GM19099 (cell line): ENCODE results near the gene CYB5RL.
A peak's percentile ranks its signal among the peaks of the same experiment; 100 is the strongest.

Experiments used
- POLR2A ChIP-seq: IDR thresholded peaks from 3 replicates; pipeline ENCODE4 v1.6.1; 2011; ENCODE audit warnings: low read depth; ENCODE audit not compliant: insufficient read length; ENCODE audit errors: extremely low read depth

CYB5RL gene, protein sequence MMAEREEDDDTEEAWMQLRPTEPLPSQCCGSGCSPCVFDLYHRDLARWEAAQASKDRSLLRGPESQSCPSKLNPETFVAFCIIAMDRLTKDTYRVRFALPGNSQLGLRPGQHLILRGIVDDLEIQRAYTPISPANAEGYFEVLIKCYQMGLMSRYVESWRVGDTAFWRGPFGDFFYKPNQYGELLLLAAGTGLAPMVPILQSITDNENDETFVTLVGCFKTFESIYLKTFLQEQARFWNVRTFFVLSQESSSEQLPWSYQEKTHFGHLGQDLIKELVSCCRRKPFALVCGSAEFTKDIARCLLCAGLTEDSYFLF

GRCh38 chr1:54199765-54200518 lies at the start of gene CYB5RL, which contains the start of gene MRPL37:
Gene CYB5RL (minus strand): TSS chr1:54200030. CDS start chr1:54195616, 4,414 bp downstream.
Gene MRPL37 (plus strand): TSS chr1:54200167. CDS start chr1:54200244, 77 bp downstream.
- TF ChIP-seq POLR2A, result peak; percentile 91

GRCh38 chr1:54248966-54249365 lies 49.1 kb upstream of the CYB5RL start:
- TF ChIP-seq POLR2A, result no peak

DNA sequence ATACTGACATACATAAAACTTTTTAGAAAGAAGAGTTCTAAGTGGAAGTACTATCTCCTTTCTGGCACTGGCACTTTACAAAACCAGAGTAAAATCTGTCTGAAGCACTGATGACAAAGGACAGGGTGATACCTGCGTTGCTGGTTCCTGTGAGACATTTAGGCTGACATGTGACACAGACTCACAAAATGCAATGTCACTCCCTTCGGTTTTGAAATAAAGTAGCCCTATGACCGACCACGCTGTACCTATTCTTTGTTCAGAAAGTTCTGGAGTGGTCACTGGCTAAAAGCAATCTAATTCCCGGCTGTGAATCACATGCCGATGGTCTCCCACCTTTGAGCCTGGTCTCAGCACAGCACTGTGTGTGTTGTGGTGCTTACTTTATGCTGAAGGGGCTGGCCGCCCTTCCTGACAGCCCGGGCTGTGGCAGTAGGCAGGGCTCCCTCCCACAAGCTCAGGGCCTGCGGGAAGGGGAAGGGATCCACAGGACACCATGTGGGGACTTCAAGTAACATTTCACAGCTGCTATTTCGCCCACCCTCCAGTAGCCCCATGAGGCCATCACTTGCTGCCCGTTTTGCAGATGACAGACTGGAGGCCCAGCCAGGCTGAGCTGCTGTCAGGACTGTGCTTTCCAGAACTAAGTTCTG lies 48.2 kb upstream of the CYB5RL start:
- no peak for TF ChIP-seq POLR2A

DNA sequence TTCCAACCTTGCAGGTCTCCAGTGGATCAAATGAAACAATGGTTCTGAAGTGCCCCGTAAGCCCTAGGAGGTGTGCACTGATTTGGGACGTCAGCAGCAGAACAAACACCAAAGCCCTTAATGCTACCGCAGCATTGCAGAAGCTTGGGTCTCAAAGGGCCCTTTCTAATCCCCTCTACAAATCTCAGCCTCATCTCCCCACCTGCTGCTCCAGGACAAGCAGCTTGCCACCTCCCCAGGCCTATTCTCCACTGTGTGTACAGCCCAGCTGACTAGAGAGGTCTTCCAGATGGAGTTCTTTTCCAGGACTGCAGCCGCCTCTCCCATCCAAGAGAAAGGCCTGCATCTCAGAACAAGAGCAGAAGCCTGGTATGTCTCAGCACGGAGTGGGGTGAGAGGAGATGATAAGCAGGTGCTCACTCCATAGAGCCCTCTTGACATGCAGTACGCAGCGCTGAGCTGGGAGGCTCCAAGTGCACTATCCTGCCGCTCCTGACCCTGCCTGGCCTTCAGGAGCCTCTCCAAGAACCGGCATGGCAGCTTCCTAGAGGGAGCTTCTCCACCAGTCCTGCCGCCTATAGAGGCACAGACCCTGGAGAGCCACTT lies 46.4 kb upstream of the CYB5RL start:
- no peak for TF ChIP-seq POLR2A

GRCh38 chr1:54245501-54245900 lies 45.7 kb upstream of the CYB5RL start:
- TF ChIP-seq POLR2A, result no peak

GRCh38 chr1:54244655-54245054 lies 44.8 kb upstream of the CYB5RL start:
- TF ChIP-seq POLR2A, result no peak

GRCh38 chr1:54243022-54243421 lies 43.2 kb upstream of the CYB5RL start:
- TF ChIP-seq POLR2A, result no peak

- no peak for TF ChIP-seq POLR2A
These were observed 41.5 kb upstream of the CYB5RL start for GRCh38 chr1:54241364-54241763.

- no peak for TF ChIP-seq POLR2A
These were observed 41.0 kb upstream of the CYB5RL start for GRCh38 chr1:54240741-54241335.

- no peak for TF ChIP-seq POLR2A
These were observed 39.8 kb upstream of the CYB5RL start for GRCh38 chr1:54239631-54240031.

GRCh38 chr1:54239035-54239383 lies 39.2 kb upstream of the CYB5RL start:
- TF ChIP-seq POLR2A, result no peak

DNA sequence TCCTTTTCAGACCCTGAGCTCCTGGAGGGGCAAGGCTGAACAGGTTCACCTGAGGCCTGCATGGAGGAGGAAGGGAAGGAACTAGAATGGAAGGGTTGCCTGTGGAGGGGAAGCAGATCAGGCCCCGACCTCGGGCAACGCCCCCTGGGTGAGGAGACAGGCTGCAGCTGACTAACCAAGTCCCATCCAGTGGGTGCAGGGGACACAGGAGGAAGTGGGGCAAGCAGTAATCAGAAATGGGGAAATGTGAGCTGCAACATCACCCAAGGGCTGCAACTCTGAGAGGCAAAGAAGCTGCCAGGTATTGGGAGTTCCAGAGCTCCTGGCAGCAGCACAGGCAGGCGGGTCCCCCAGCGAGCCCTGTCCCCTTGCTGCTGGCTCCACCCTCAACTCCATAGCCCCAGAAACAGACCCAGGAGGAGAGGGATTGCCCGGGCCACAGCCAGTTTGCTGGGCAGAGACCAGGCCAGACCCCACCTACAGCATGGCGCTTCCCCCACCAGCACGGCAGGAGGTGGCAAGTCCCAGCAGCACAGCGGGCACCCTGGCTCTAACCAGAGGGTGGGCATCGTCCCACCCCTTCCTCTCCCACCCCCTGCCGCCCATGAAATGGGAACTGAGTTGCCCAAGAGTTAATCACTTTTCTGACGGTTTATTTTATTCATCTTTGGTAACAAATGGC lies 38.7 kb upstream of the CYB5RL start:
- no peak for TF ChIP-seq POLR2A

- no peak for TF ChIP-seq POLR2A
These were observed 37.8 kb upstream of the CYB5RL start for GRCh38 chr1:54237586-54237985.

- no peak for TF ChIP-seq POLR2A
These were observed 34.5 kb upstream of the CYB5RL start for GRCh38 chr1:54234284-54234683.

DNA sequence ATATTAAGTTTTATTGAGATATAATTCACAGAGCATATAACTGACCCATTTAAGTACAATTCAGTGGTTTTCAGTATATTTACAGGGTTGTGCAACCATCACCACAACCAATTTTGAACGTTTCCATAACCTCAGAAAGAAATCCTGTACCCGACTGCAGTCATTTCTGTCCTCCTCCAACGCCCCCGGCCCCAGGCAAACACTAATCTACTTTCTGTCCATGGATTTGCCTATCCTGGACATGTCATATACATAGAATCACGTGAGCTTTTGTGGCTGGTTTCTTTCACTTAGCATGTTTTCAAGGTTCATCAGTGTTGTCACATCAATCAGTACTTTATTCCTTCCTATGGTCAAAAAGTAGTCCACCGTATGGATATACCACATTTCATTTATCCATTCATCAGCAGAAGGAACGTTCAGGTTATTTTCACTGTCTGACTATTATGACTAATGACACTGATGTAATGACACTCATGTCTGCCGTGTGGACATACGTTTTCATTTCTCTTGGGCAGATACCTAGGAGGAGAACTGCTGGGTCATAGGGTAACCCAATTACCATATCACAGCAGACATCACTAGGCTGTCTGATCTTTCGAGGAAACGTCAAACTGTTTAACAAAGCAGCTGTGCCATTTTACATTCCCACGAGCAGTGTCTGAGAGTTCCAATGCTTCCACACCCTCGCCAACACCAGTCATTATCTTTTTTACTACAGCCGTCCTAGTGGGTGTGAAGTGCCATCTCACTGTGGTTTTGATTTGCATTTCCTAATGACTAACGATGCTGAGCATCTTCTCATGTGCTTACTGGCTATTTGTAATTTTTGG lies 30.9 kb upstream of the CYB5RL start:
- no peak for TF ChIP-seq POLR2A
